CD4-positive, alpha-beta memory T cell (primary cell): ENCODE data around the gene COL23A1. TPM values are rescaled to one million over a fixed set of nuclear protein-coding genes. Genes with fewer than 3 reads are reported as not detected.
A peak's percentile ranks its signal among the peaks of the same experiment; 100 is the strongest.

ENCODE experiments used
- CTCF ChIA-PET: fragments of 350-600 bp; sonication (Branson Sonifier 250); formaldehyde crosslinking; loops from one replicate; lab custom pipeline; 2021; ENCODE audit warnings: inconsistent platforms; ENCODE audit not compliant: partially characterized antibody; lab: Charles Lee
- POLR2A ChIA-PET: fragments of 350-600 bp; sonication (Branson Sonifier 250); formaldehyde crosslinking; loops from one replicate; lab custom pipeline; 2021; ENCODE audit not compliant: partially characterized antibody; lab: Charles Lee
- DNase-seq, 5 donors: peaks; one replicate each; pipeline versions ENCODE4 v3.0.0 to v3.0.0-alpha.2; 2020 to 2022; ENCODE audit warnings: mixed read lengths in 1 of 5
- H3K27ac ChIP-seq: one replicate; pipeline ENCODE4 v1.7.0; 2013; ENCODE audit warnings: low read depth, low read length
- H3K27me3 ChIP-seq: 2 replicates; pipeline ENCODE4 v1.7.0; 2013; ENCODE audit warnings: mild to moderate bottlenecking, low read length, moderate library complexity; ENCODE audit not compliant: insufficient read depth
- H3K36me3 ChIP-seq: 2 replicates; pipeline ENCODE4 v1.7.0; 2013; ENCODE audit warnings: mild to moderate bottlenecking, low read length, moderate library complexity; ENCODE audit not compliant: insufficient read depth
- H3K4me1 ChIP-seq: 2 replicates; pipeline ENCODE4 v1.7.0; 2013; ENCODE audit warnings: mild to moderate bottlenecking, low read length, moderate library complexity; ENCODE audit not compliant: insufficient read depth
- H3K4me3 ChIP-seq, 2 donors: one replicate each; pipeline ENCODE4 v1.7.0; 2013; ENCODE audit warnings: low read length in 2 of 2, mild to moderate bottlenecking in 1 of 2
- H3K9me3 ChIP-seq, 2 donors: one replicate each; pipeline ENCODE4 v1.7.0; 2013; ENCODE audit warnings: low read length in 2 of 2, control low read depth in 1 of 2; ENCODE audit not compliant: control insufficient read depth in 1 of 2
- H3K27ac Mint-ChIP-seq, 7 donors: one replicate each; pipeline ENCODE4 v1.8.0; 2020 to 2021; ENCODE audit warnings: mixed read lengths in 7 of 7, mild to moderate bottlenecking in 6 of 7, inconsistent platforms in 3 of 7, moderate library complexity in 3 of 7
- H3K27me3 Mint-ChIP-seq, 2 donors: one replicate each; pipeline ENCODE4 v1.8.0; 2020 to 2021; ENCODE audit warnings: mixed read lengths in 2 of 2
- H3K36me3 Mint-ChIP-seq, 2 donors: one replicate each; pipeline ENCODE4 v1.8.0; 2020 to 2021; ENCODE audit warnings: mixed read lengths in 2 of 2, inconsistent platforms in 1 of 2, mild to moderate bottlenecking in 1 of 2
- H3K4me1 Mint-ChIP-seq, 4 donors: one replicate each; pipeline ENCODE4 v1.8.0; 2020 to 2021; ENCODE audit warnings: mixed read lengths in 4 of 4, mild to moderate bottlenecking in 1 of 4
- H3K4me3 Mint-ChIP-seq, 8 donors: one replicate each; pipeline ENCODE4 v1.8.0; 2020 to 2021; ENCODE audit warnings: mixed read lengths in 8 of 8, mild to moderate bottlenecking in 7 of 8, moderate library complexity in 6 of 8, inconsistent platforms in 3 of 8
- H3K9me3 Mint-ChIP-seq, 8 donors: one replicate each; pipeline ENCODE4 v1.8.0; 2020 to 2021; ENCODE audit warnings: mixed read lengths in 8 of 8, mild to moderate bottlenecking in 5 of 8, inconsistent platforms in 3 of 8, moderate library complexity in 1 of 8
- intact Hi-C: fragments of 100-400 bp; cut with micrococcal nuclease; formaldehyde crosslinking; loops from one replicate; pipeline ENCODE4 v1.15.1; 2023
- polyA plus RNA-seq, 2 donors: library from polyadenylated mRNA; unstranded; fragments of 300-500 nt; fragmentation: Illumina TruSeq; gene quantifications; one replicate each; pipeline ENCODE4 v1.2.3, GENCODE V29; 2021
- total RNA-seq, 2 experiments: library from RNA; stranded (reverse); gene quantifications; one replicate each; pipeline ENCODE4 v1.2.3, GENCODE V29; 2021

COL23A1 gene
- total and polyA plus RNA-seq, 4 experiments from 2014 or later = 0.17 to 0.25 TPM; not detected in 2

- Mint-ChIP-seq H3K27me3 (peaks cover 0 to 1% of the 10 kb centered on the region in 2 donors), H3K4me1 (peaks cover 4 to 14% (median 9%) of the 10 kb centered on the region in 4 donors), H3K36me3 (peaks cover 0 to 3% of the 10 kb centered on the region in 2 donors), H3K27ac (no peak overlapping the region), H3K9me3 (peaks cover 0 to 4% (median 0%) of the 10 kb centered on the region in 8 donors), H3K4me3 (no peak overlapping the region)
- H3K36me3 ChIP-seq = no peaks in the 10 kb centered on the region
- no peaks in the 10 kb centered on the region for H3K9me3 ChIP-seq
- peaks cover 10% of the 10 kb centered on the region for H3K4me1 ChIP-seq
- no peak overlapping the region for H3K27ac ChIP-seq
- H3K27me3 ChIP-seq = no peaks in the 10 kb centered on the region
- CTCF ChIA-PET = interaction anchor here (0.8 kb wide), 1 partner anchor 20 kb away, joined by 3 read pairs; the partner anchor contains the start of gene PHYKPL
- no peak overlapping the region for H3K4me3 ChIP-seq
- POLR2A ChIA-PET = interaction anchor here (1.2 kb wide), 2 partner anchors 11 to 48 kb away, joined by 3 read pairs; partner anchors contain the start of gene HNRNPAB
- DNase-seq = no peak
- intact Hi-C loops = no loop called here
These were observed 337.9 kb downstream of the COL23A1 start for GRCh38 chr5:178252258-178252657.

GRCh38 chr5:178250263-178250662, 339.9 kb downstream of the COL23A1 start:
- no peak overlapping the region for H3K27ac Mint-ChIP-seq
- POLR2A ChIA-PET = interaction anchor here (1.7 kb wide), 1 partner anchor 12 kb away, joined by 6 read pairs; no protein-coding TSS in a partner anchor
- H3K4me1 ChIP-seq = peaks cover 10% of the 10 kb centered on the region

GRCh38 chr5:178249191-178249989, 340.8 kb downstream of the COL23A1 start:
- Mint-ChIP-seq H3K4me1 (peaks cover 4 to 14% (median 9%) of the 10 kb centered on the region in 4 donors), H3K9me3 (peaks cover 0 to 4% (median 0%) of the 10 kb centered on the region in 8 donors), H3K27ac (peak overlapping the region in 6 of 7 donors; percentile 50 to 95 (median 74)), H3K27me3 (peaks cover 0 to 1% of the 10 kb centered on the region in 2 donors), H3K36me3 (peaks cover 0 to 3% of the 10 kb centered on the region in 2 donors), H3K4me3 (peak overlapping the region; percentile 9 to 79 (median 64))
- peak in 4 of 5 donors; percentile 42 to 76 (median 44) for DNase-seq
- Histone ChIP-seq H3K4me1 (peaks cover 10% of the 10 kb centered on the region), H3K9me3 (no peaks in the 10 kb centered on the region), H3K4me3 (no peak overlapping the region), H3K36me3 (no peaks in the 10 kb centered on the region), H3K27me3 (no peaks in the 10 kb centered on the region), H3K27ac (no peak overlapping the region)
- ChIA-PET CTCF (interaction anchor here (1.7 kb wide), 1 partner anchor 15 kb away, joined by 6 read pairs; no protein-coding TSS in a partner anchor), POLR2A (interaction anchor here (1.7 kb wide), 1 partner anchor 17 kb away, joined by 9 read pairs; the partner anchor contains the start of gene PHYKPL)
- intact Hi-C loops = no loop called here

More at GRCh38 chr5:178250263-178250662, 339.9 kb downstream of the COL23A1 start:
- intact Hi-C loops = no loop called here
- Mint-ChIP-seq H3K9me3 (peaks cover 0 to 4% (median 0%) of the 10 kb centered on the region in 8 donors), H3K36me3 (peaks cover 0 to 3% of the 10 kb centered on the region in 2 donors), H3K4me1 (peaks cover 4 to 14% (median 9%) of the 10 kb centered on the region in 4 donors), H3K27me3 (peaks cover 0 to 1% of the 10 kb centered on the region in 2 donors), H3K4me3 (peak overlapping the region in 1 of 8 donors; percentile 31)
- no peaks in the 10 kb centered on the region for H3K27me3 ChIP-seq
- CTCF ChIA-PET = no interaction called here
- H3K36me3 ChIP-seq = no peaks in the 10 kb centered on the region
- H3K4me3 ChIP-seq = no peak overlapping the region
- no peak overlapping the region for H3K27ac ChIP-seq
- H3K9me3 ChIP-seq = no peaks in the 10 kb centered on the region
- DNase-seq = no peak

GRCh38 chr5:178248750-178249149, 341.4 kb downstream of the COL23A1 start:
- no peaks in the 10 kb centered on the region for H3K36me3 ChIP-seq
- H3K27me3 ChIP-seq = no peaks in the 10 kb centered on the region
- Mint-ChIP-seq H3K4me1 (peaks cover 4 to 14% (median 9%) of the 10 kb centered on the region in 4 donors), H3K9me3 (peaks cover 0 to 2% (median 0%) of the 10 kb centered on the region in 8 donors), H3K36me3 (peaks cover 0 to 3% of the 10 kb centered on the region in 2 donors), H3K27me3 (peaks cover 0 to 1% of the 10 kb centered on the region in 2 donors), H3K4me3 (no peak overlapping the region), H3K27ac (peak overlapping the region in 2 of 7 donors; percentile 27 to 57)
- POLR2A ChIA-PET = interaction anchor here (1.7 kb wide), 1 partner anchor 16 kb away, joined by 9 read pairs; the partner anchor contains the start of gene PHYKPL
- no peaks in the 10 kb centered on the region for H3K9me3 ChIP-seq
- CTCF ChIA-PET = interaction anchor here (1.7 kb wide), 1 partner anchor 14 kb away, joined by 6 read pairs; no protein-coding TSS in a partner anchor
- intact Hi-C loops = no loop called here
- H3K4me1 ChIP-seq = peaks cover 10% of the 10 kb centered on the region
- DNase-seq = no peak
- H3K27ac ChIP-seq = no peak overlapping the region
- H3K4me3 ChIP-seq = no peak overlapping the region

GRCh38 chr5:178247481-178248456, 342.4 kb downstream of the COL23A1 start:
- no peak overlapping the region for H3K4me3 Mint-ChIP-seq
- Histone ChIP-seq H3K27ac (no peak overlapping the region), H3K4me3 (no peak overlapping the region), H3K4me1 (peaks cover 10% of the 10 kb centered on the region), H3K27me3 (no peaks in the 10 kb centered on the region), H3K36me3 (no peaks in the 10 kb centered on the region), H3K9me3 (no peaks in the 10 kb centered on the region)
- H3K27ac Mint-ChIP-seq = peak overlapping the region in 1 of 7 donors; percentile 32
- ChIA-PET POLR2A (interaction anchor here (1.7 kb wide), 1 partner anchor 15 kb away, joined by 9 read pairs; the partner anchor contains the start of gene PHYKPL), CTCF (interaction anchor here (1.7 kb wide), 1 partner anchor 13 kb away, joined by 6 read pairs; no protein-coding TSS in a partner anchor)
- intact Hi-C loops = no loop called here
- H3K36me3 Mint-ChIP-seq = peaks cover 0 to 3% of the 10 kb centered on the region in 2 donors
- peaks cover 0 to 2% (median 0%) of the 10 kb centered on the region in 8 donors for H3K9me3 Mint-ChIP-seq
- no peak for DNase-seq
- H3K27me3 Mint-ChIP-seq = peaks cover 0 to 1% of the 10 kb centered on the region in 2 donors
- peaks cover 4 to 14% (median 9%) of the 10 kb centered on the region in 4 donors for H3K4me1 Mint-ChIP-seq

GRCh38 chr5:178246624-178247279, 343.4 kb downstream of the COL23A1 start:
- intact Hi-C loops = no loop called here
- ChIA-PET CTCF (no interaction called here), POLR2A (no interaction called here)

More at GRCh38 chr5:178246624-178247279, 343.4 kb downstream of the COL23A1 start:
- Histone ChIP-seq H3K4me1 (peaks cover 10% of the 10 kb centered on the region), H3K27ac (no peak overlapping the region), H3K4me3 (no peak overlapping the region), H3K27me3 (no peaks in the 10 kb centered on the region), H3K36me3 (no peaks in the 10 kb centered on the region), H3K9me3 (no peaks in the 10 kb centered on the region)
- peaks cover 0 to 2% (median 0%) of the 10 kb centered on the region in 8 donors for H3K9me3 Mint-ChIP-seq
- no peak overlapping the region for H3K4me3 Mint-ChIP-seq
- H3K4me1 Mint-ChIP-seq = peaks cover 4 to 19% (median 9%) of the 10 kb centered on the region in 4 donors
- DNase-seq = no peak
- H3K27ac Mint-ChIP-seq = peak overlapping the region in 2 of 7 donors; percentile 32 to 42
- peaks cover 0 to 1% of the 10 kb centered on the region in 2 donors for H3K27me3 Mint-ChIP-seq
- H3K36me3 Mint-ChIP-seq = peaks cover 0 to 3% of the 10 kb centered on the region in 2 donors
